Prostate gland (tissue), 2 donors: ENCODE data around the gene COL23A1. TPM values are rescaled to one million over a fixed set of nuclear protein-coding genes. Genes with fewer than 3 reads are reported as not detected.

Source experiments
- DNase-seq: peaks from one replicate; pipeline ENCODE4 v3.0.0-alpha.2; 2019; ENCODE audit warnings: low spot score
- H3K27ac ChIP-seq, 2 donors: fragments of 200-600 bp; sonication (generic); 2 replicates each; pipeline ENCODE4 v1.5.1; 2017 to 2019
- H3K27me3 ChIP-seq: fragments of 200-600 bp; sonication (generic); replicated peaks from 2 replicates; pipeline ENCODE4 v1.5.1; 2019; ENCODE audit not compliant: insufficient read depth
- H3K36me3 ChIP-seq, 2 donors: fragments of 200-600 bp; sonication (generic); 1 replicate in 1 of 2; 2 replicates in 1 of 2; pipeline versions ENCODE4 v1.5.1 to v1.8.1; 2017 to 2019
- H3K4me1 ChIP-seq: fragments of 200-600 bp; sonication (generic); replicated peaks from 2 replicates; pipeline ENCODE4 v1.5.1; 2019
- H3K4me3 ChIP-seq, 2 donors: fragments of 200-600 bp; sonication (generic); 2 replicates each; pipeline ENCODE4 v1.5.1; 2017 to 2019
- H3K9me3 ChIP-seq: fragments of 200-600 bp; sonication (generic); 2 replicates; pipeline ENCODE4 v1.5.1; 2017
- CTCF ChIP-seq, 4 experiments: fragments of 200-600 bp in 2 of 4; fragments of 450-650 bp in 2 of 4; sonication (generic) in 2 of 4; IDR thresholded peaks; 1 replicate in 3 of 4; 2 replicates in 1 of 4; pipeline ENCODE4 v1.5.1; 2016 to 2019; ENCODE audit warnings: antibody characterized with exemption in 4 of 4, mild to moderate bottlenecking in 2 of 4, moderate library complexity in 2 of 4
- POLR2A ChIP-seq: fragments of 450-650 bp; IDR thresholded peaks from one replicate; pipeline ENCODE4 v1.6.1; 2016; ENCODE audit warnings: antibody characterized with exemption, mild to moderate bottlenecking
- POLR2AphosphoS5 ChIP-seq: sonication (generic); formaldehyde crosslinking; IDR thresholded peaks from one replicate; pipeline ENCODE4 v1.6.1; 2017; ENCODE audit warnings: antibody characterized with exemption
- WGBS: methylation state at CpG from one replicate; pipeline ENCODE4 v1.1.5; 2018; 5-methylcytosine and 5-hydroxymethylcytosine counted together
- intact Hi-C: fragments of 100-400 bp; cut with DNase I; formaldehyde crosslinking; loops from one replicate; pipeline ENCODE4 v1.14.2; 2022
- total RNA-seq, 2 donors: library from RNA; depleted of rRNA; stranded (reverse); fragments of >200 nt; gene quantifications; one replicate each; pipeline ENCODE4 v1.1.0, GENCODE V29; 2016

The COL23A1 gene
- total RNA-seq, 2 donors from 2014 or later = 2.7 to 6.1 TPM

- Histone ChIP-seq H3K27ac (no peak overlapping the region), H3K9me3 (no peaks in the 10 kb centered on the region), H3K4me1 (no peaks in the 10 kb centered on the region), H3K27me3 (no peaks in the 10 kb centered on the region), H3K4me3 (no peak overlapping the region), H3K36me3 (no peaks in the 10 kb centered on the region)
- TF ChIP-seq POLR2A = no peak
- no peak for TF ChIP-seq CTCF (IDR thresholded peaks at IDR 0.05)
- no peak for TF ChIP-seq POLR2AphosphoS5
- DNase-seq = no peak
- intact Hi-C loops = no loop called here
- WGBS = 97% methylated on average over 12 of the region's 12 CpGs
These were observed 222.5 kb downstream of the COL23A1 start for GRCh38 chr5:178367736-178368120.

GRCh38 chr5:178366998-178367735 is 223.0 kb downstream of the COL23A1 start:
- H3K4me3 ChIP-seq = no peak overlapping the region
- H3K4me1 ChIP-seq = no peaks in the 10 kb centered on the region
- TF ChIP-seq POLR2A (no peak), POLR2AphosphoS5 (no peak), CTCF (IDR thresholded peaks at IDR 0.05) (no peak)
- DNase-seq = no peak
- H3K27ac ChIP-seq = no peak overlapping the region
- no peaks in the 10 kb centered on the region for H3K9me3 ChIP-seq
- H3K36me3 ChIP-seq = no peaks in the 10 kb centered on the region
- H3K27me3 ChIP-seq = no peaks in the 10 kb centered on the region
- WGBS = 92% methylated on average over 21 of the region's 21 CpGs
- intact Hi-C loops = no loop called here

- Histone ChIP-seq H3K4me3 (no peak overlapping the region), H3K4me1 (no peaks in the 10 kb centered on the region), H3K27me3 (no peaks in the 10 kb centered on the region), H3K9me3 (no peaks in the 10 kb centered on the region), H3K27ac (no peak overlapping the region), H3K36me3 (no peaks in the 10 kb centered on the region)
- intact Hi-C loops = no loop called here
- TF ChIP-seq POLR2AphosphoS5 = no peak
- TF ChIP-seq POLR2A = no peak
- no peak for TF ChIP-seq CTCF (IDR thresholded peaks at IDR 0.05)
- 95% methylated on average over 27 of the region's 27 CpGs for WGBS
- no peak for DNase-seq
These were observed 224.4 kb downstream of the COL23A1 start for GRCh38 chr5:178365501-178366440.

- no peaks in the 10 kb centered on the region for H3K27me3 ChIP-seq
- no peak for TF ChIP-seq POLR2A
- TF ChIP-seq CTCF (IDR thresholded peaks at IDR 0.05) = no peak
- TF ChIP-seq POLR2AphosphoS5 = no peak
- no peaks in the 10 kb centered on the region for H3K36me3 ChIP-seq
- no peaks in the 10 kb centered on the region for H3K9me3 ChIP-seq
- H3K27ac ChIP-seq = no peak overlapping the region
- H3K4me1 ChIP-seq = no peaks in the 10 kb centered on the region
- intact Hi-C loops = no loop called here
- H3K4me3 ChIP-seq = no peak overlapping the region
- WGBS = 97% methylated on average over 7 of the region's 7 CpGs
- DNase-seq = no peak
These were observed 225.9 kb downstream of the COL23A1 start for GRCh38 chr5:178364326-178364675.
